Ovary (tissue), 10 donors: ENCODE data around the gene MAGEA8. TPM values are rescaled to one million over a fixed set of nuclear protein-coding genes. Genes with fewer than 3 reads are reported as not detected.
"Not testable (repeated sequence)": the region's sequence is repeated elsewhere in the genome, so short reads cannot be mapped to it uniquely, and the experiment has no call there.

Experiments
- DNase-seq, 5 donors: peaks; one replicate each; pipeline ENCODE4 v3.0.0-alpha.2; 2019 to 2020
- H3K27ac ChIP-seq, 2 donors: fragments of 200-600 bp; one replicate each; pipeline versions ENCODE4 v1.5.1 to v1.8.0; 2019 to 2022
- H3K27me3 ChIP-seq: fragments of 200-600 bp; one replicate; pipeline ENCODE4 v1.8.0; 2022
- H3K36me3 ChIP-seq: fragments of 200-600 bp; sonication (generic); one replicate; pipeline ENCODE4 v1.5.1; 2019
- H3K4me1 ChIP-seq: one replicate; pipeline ENCODE4 v1.8.1; 2013; ENCODE audit warnings: mild to moderate bottlenecking, moderate library complexity; ENCODE audit not compliant: insufficient read depth
- H3K4me3 ChIP-seq: fragments of 200-600 bp; sonication (generic); one replicate; pipeline ENCODE4 v1.5.1; 2017
- H3K9me3 ChIP-seq, 2 donors: fragments of 200-600 bp in 1 of 2; sonication (generic) in 1 of 2; one replicate each; pipeline versions ENCODE4 v1.5.1 to v1.8.1; 2013 to 2019; ENCODE audit warnings: mild to moderate bottlenecking in 1 of 2, moderate library complexity in 1 of 2
- CTCF ChIP-seq, 3 donors: fragments of 450-650 bp in 2 of 3; fragments of 200-600 bp in 1 of 3; IDR thresholded peaks; one replicate each; pipeline versions ENCODE4 v1.5.1 to v1.8.0; 2016 to 2022; ENCODE audit warnings: antibody characterized with exemption in 3 of 3, mild to moderate bottlenecking in 1 of 3
- EP300 ChIP-seq: sonication (generic); formaldehyde crosslinking; IDR thresholded peaks from one replicate; pipeline ENCODE4 v1.6.1; 2017; ENCODE audit warnings: antibody characterized with exemption
- POLR2A ChIP-seq: fragments of 450-650 bp; IDR thresholded peaks from one replicate; pipeline ENCODE4 v1.6.1; 2017; ENCODE audit warnings: antibody characterized with exemption, mild to moderate bottlenecking, moderate library complexity
- WGBS, 3 donors: extraction: QIAGEN DNeasy Blood & Tissue Kit in 1 of 3; methylation state at CpG; one replicate each; pipeline versions ENCODE4 v1.1.5 to v1.1.7; 2013 to 2017; 5-methylcytosine and 5-hydroxymethylcytosine counted together
- intact Hi-C, 4 donors: fragments of 100-400 bp; cut with DNase I; formaldehyde crosslinking; loops; one replicate each; pipeline versions ENCODE4 v1.11.0 to v1.15.1; 2022 to 2023
- long read RNA-seq, 3 donors: library from polyadenylated mRNA in 2 of 3; unstranded in 2 of 3; transcript quantifications; one replicate each; pipeline ENCODE4 v2.0.0 and lab custom pipeline, GENCODE V29; 2021 to 2026
- polyA plus RNA-seq, 2 donors: library from polyadenylated mRNA; stranded (reverse); fragments of 200-250 nt in 1 of 2; fragments of 350-450 nt in 1 of 2; fragmentation: Illumina TruSeq in 1 of 2; extraction: RNeasy Lipid Tissue Mini Kit (QIAGEN cat#74804) in 1 of 2; gene quantifications; one replicate each; pipeline ENCODE4 v1.2.3, GENCODE V29; 2013 to 2014
- total RNA-seq, 7 donors: library from RNA; depleted of rRNA in 2 of 7; stranded (reverse); fragments of >200 nt in 2 of 7; fragmentation: NEBNext Ultra II Directional in 3 of 7; extraction: Animal tissue kit (Norgen Biotek cat#: 25700) in 3 of 7; gene quantifications; one replicate each; pipeline versions ENCODE4 v1.1.0 to v1.2.4, GENCODE V29; 2016 to 2023
- donor health status: DM: no; HTN: no; CAD: no; lungs with moderate emphysema.
- donor health status: DM: no; HTN: no; CAD: no.
- donor health status: Bipolar disorder and iron deficiency.
- donor health status: DM: yes; HTN: yes; CAD: no.
- donor health status: DM: no; HTN: no; CAD: no.
- donor health status: DM: yes; HTN: yes; CAD: no.

MAGEA8 gene, protein sequence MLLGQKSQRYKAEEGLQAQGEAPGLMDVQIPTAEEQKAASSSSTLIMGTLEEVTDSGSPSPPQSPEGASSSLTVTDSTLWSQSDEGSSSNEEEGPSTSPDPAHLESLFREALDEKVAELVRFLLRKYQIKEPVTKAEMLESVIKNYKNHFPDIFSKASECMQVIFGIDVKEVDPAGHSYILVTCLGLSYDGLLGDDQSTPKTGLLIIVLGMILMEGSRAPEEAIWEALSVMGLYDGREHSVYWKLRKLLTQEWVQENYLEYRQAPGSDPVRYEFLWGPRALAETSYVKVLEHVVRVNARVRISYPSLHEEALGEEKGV
- total RNA-seq (not detected), polyA plus RNA-seq (not detected)
- long read RNA-seq, donor 1, result 0 reads
- long read RNA-seq, donor 2, result 0 reads
- long read RNA-seq, donor 3, result 0 reads

DNA sequence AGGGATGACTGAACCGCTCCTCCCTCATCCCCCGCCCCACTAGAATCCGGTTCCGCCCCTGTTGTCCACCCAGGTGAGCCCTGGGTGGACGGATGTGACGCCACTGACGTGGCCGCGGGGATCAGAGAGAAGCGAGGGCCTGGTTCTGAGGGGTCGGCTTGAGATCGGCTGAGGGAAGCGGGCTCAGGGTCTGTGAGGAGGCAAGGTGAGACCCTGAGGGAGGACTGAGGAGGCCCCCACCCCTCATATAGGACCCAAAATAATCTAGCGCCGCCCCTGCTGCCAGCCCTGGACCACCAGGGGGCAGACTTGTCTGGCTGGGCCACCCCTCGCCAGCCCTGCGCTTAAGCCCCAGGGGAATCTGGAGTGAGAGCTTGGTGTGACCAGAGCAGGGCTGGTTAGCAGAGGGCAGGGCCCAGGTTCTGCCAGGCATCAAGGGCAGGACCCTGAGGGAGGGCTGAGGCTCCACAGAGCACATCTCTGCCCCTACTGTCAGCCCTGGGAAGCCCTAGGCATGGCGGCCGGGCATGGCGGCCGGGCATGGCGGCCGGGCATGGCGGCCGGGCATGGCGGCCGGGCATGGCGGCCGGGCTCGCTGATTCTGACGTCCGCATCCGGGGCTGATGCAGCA is at the start of gene MAGEA8:
TSS of gene MAGEA8 (plus strand) at position 103 of the 631 bp plus-strand sequence. CDS start 3,090 bp downstream, outside the sequence.
- TF ChIP-seq EP300, result no peak
- no peak for TF ChIP-seq CTCF (IDR thresholded peaks at IDR 0.05)
- no peak for TF ChIP-seq POLR2A
- DNase-seq, result no peak
- Histone ChIP-seq H3K4me1 (no peaks in the 10 kb centered on the region), H3K4me3 (no peak within 1 kb of the TSS), H3K27ac (no peak within 1 kb of the TSS), H3K9me3 (no peaks in the 10 kb centered on the region), H3K36me3 (no peaks in the 10 kb centered on the region), H3K27me3 (no peaks in the 10 kb centered on the region)
- intact Hi-C loops, result no loop called here
- 87 to 88% (median 88%) methylated on average over 31 to 33 of the region's 33 CpGs for WGBS, 3 donors

- intact Hi-C loops, result no loop called here
- WGBS, 3 donors, result 52 to 59% (median 54%) methylated on average over 2 of the region's 2 CpGs
- Histone ChIP-seq H3K4me1 (no peaks in the 10 kb centered on the region), H3K36me3 (no peaks in the 10 kb centered on the region), H3K4me3 (no peak overlapping the region), H3K27me3 (no peaks in the 10 kb centered on the region), H3K9me3 (no peaks in the 10 kb centered on the region), H3K27ac (no peak overlapping the region)
- TF ChIP-seq CTCF (IDR thresholded peaks at IDR 0.05) (no peak), POLR2A (no peak), EP300 (no peak)
- no peak for DNase-seq
Measured at GRCh38 chrX:149831473-149831872, 49.5 kb upstream of the MAGEA8 start.

DNA sequence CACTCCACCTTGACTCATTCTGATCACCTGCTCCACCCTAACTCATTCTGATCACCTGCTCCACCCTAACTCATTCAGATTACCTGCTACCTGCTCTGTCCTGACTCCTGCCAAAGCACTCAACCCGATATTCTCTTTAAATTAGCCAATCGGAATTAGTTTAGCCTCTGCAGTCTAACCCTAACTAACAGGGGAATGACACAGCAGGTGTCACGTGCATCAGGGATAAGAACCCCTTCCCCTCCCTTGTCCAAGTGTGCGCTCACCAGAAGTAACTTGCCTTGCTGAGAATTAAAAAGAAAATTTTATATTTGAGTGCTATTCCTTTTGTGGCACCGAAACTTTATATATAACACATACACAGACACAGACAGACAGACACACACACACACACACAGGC is 44.3 kb upstream of the MAGEA8 start:
- H3K36me3 ChIP-seq, H3K9me3 ChIP-seq, intact Hi-C loops, DNase-seq, H3K4me3 ChIP-seq, H3K27ac ChIP-seq, H3K27me3 ChIP-seq, H3K4me1 ChIP-seq: not testable (repeated sequence)
- WGBS, 3 donors, result 61 to 64% (median 64%) methylated on average over 5 of the region's 5 CpGs

DNA sequence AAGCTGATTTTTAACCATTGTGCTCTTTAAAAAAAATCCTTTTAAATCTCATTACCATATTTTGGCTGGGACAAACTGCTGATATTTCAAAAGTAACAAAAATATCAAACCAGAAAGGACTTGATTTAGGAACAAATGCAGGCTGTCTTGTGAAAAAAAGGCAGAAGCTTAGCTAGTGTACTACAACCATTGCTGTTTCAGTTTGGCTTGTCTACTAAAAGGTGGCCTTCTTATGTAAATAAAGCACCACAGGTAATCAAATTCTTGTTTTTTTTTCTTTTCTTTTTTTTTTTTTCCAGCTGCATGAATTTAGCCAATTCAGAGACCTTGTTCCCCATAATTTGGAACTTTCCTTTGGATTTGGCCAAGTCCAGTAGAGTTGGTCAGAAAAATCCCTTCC is 43.8 kb upstream of the MAGEA8 start:
- H3K4me3 ChIP-seq, result no peak overlapping the region
- intact Hi-C loops, result no loop called here
- H3K27me3 ChIP-seq, result no peaks in the 10 kb centered on the region
- H3K36me3 ChIP-seq, result no peaks in the 10 kb centered on the region
- no peak for TF ChIP-seq EP300
- TF ChIP-seq CTCF (IDR thresholded peaks at IDR 0.05), result no peak
- TF ChIP-seq POLR2A, result no peak
- H3K4me1 ChIP-seq, result no peaks in the 10 kb centered on the region
- no peak overlapping the region for H3K27ac ChIP-seq
- DNase-seq, result no peak
- no peaks in the 10 kb centered on the region for H3K9me3 ChIP-seq

GRCh38 chrX:149837639-149838038 is 43.3 kb upstream of the MAGEA8 start:
- no peak for DNase-seq

More at GRCh38 chrX:149837639-149838038, 43.3 kb upstream of the MAGEA8 start:
- no peaks in the 10 kb centered on the region for H3K4me1 ChIP-seq
- no peaks in the 10 kb centered on the region for H3K36me3 ChIP-seq
- no peak overlapping the region for H3K27ac ChIP-seq
- no peak overlapping the region for H3K4me3 ChIP-seq
- intact Hi-C loops, result no loop called here
- no peaks in the 10 kb centered on the region for H3K27me3 ChIP-seq
- H3K9me3 ChIP-seq, result no peaks in the 10 kb centered on the region
- TF ChIP-seq POLR2A (no peak), EP300 (no peak), CTCF (IDR thresholded peaks at IDR 0.05) (no peak)
